Measurements from ENCODE around the gene PCDHGB1. TPM values are rescaled to one million over a fixed set of nuclear protein-coding genes. Genes with fewer than 3 reads are reported as not detected.
A peak's percentile ranks its signal among the peaks of the same experiment; 100 is the strongest.
"Not testable (repeated sequence)": the region's sequence is repeated elsewhere in the genome, so short reads cannot be mapped to it uniquely, and the experiment has no call there.

Gene PCDHGB1
- total RNA-seq, 6 donors from 2014 or later = 0.76 to 6.3 (median 1.3) TPM

GRCh38 chr5:141397756-141398551, 48.1 kb downstream of the PCDHGB1 start, which contains the start of gene PCDHGB5:
Gene PCDHGB5, plus strand, starts transcription at chr5:141397947. Its CDS starts 181 bp downstream, at chr5:141398128.
- peak within 1 kb of the TSS in 3 of 4 donors; percentile 33 to 43 (median 34) for H3K4me3 ChIP-seq
- H3K27me3 ChIP-seq, H3K36me3 ChIP-seq, H3K27ac ChIP-seq, H3K4me1 ChIP-seq: not testable (repeated sequence)
- TF ChIP-seq CTCF (IDR thresholded peaks at IDR 0.05) = peak in 5 of 6 experiments; percentile 19 to 57 (median 48)
- ATAC-seq (ENCODE audit: low FRiP score in 2 of 2) = peak; percentile 80 to 87
- DNase-seq = peak in 1 of 2 donors; percentile 47
- 6 to 13% methylated on average over 23 to 25 of the region's 43 CpGs for WGBS, 2 donors
- H3K9me3 ChIP-seq = peaks cover 41 to 83% (median 76%) of the 10 kb centered on the region in 4 donors

GRCh38 chr5:141398608-141399007, 48.7 kb downstream of the PCDHGB1 start:
- DNase-seq (no peak), ATAC-seq (ENCODE audit: low FRiP score in 2 of 2) (no peak)
- H3K36me3 ChIP-seq = no peaks in the 10 kb centered on the region
- no peaks in the 10 kb centered on the region for H3K4me1 ChIP-seq
- H3K27me3 ChIP-seq = no peaks in the 10 kb centered on the region
- H3K9me3 ChIP-seq = peaks cover 42 to 83% (median 76%) of the 10 kb centered on the region in 4 donors
- WGBS, 2 donors = 33 to 37% methylated on average over 8 to 15 of the region's 15 CpGs
- no peak overlapping the region for H3K27ac ChIP-seq
- no peak overlapping the region for H3K4me3 ChIP-seq
- TF ChIP-seq CTCF (IDR thresholded peaks at IDR 0.05) (no peak), POLR2AphosphoS5 (IDR thresholded peaks at IDR 0.05) (no peak), POLR2A (IDR thresholded peaks at IDR 0.05) (no peak), EP300 (IDR thresholded peaks at IDR 0.05) (no peak)

GRCh38 chr5:141399555-141400258, 49.8 kb downstream of the PCDHGB1 start:
- TF ChIP-seq CTCF (IDR thresholded peaks at IDR 0.05) = no peak
- TF ChIP-seq EP300 (IDR thresholded peaks at IDR 0.05) = no peak
- no peak for TF ChIP-seq POLR2A (IDR thresholded peaks at IDR 0.05)
- TF ChIP-seq POLR2AphosphoS5 (IDR thresholded peaks at IDR 0.05) = no peak
- DNase-seq (no peak), ATAC-seq (ENCODE audit: low FRiP score in 2 of 2) (no peak)
- H3K4me3 ChIP-seq = no peak overlapping the region
- H3K27ac ChIP-seq = no peak overlapping the region
- H3K27me3 ChIP-seq = no peaks in the 10 kb centered on the region
- H3K36me3 ChIP-seq = no peaks in the 10 kb centered on the region
- H3K9me3 ChIP-seq = peaks cover 41 to 84% (median 77%) of the 10 kb centered on the region in 4 donors
- WGBS, 2 donors = 30 to 41% methylated on average over 4 to 49 of the region's 61 CpGs
- H3K4me1 ChIP-seq = no peaks in the 10 kb centered on the region

Other genes starting within 250 kb of the PCDHGB1 start
- gene PCDHB3, start 249.6 kb upstream of the PCDHGB1 start, total RNA-seq = 1 to 10 TPM in 5 of 6 donors, under 1 TPM in 1; 0.39 to 4.2 (median 1.7) TPM
- 1 to 10 TPM in 5 of 6 donors, under 1 TPM in 1; 0.49 to 2.9 (median 2.4) TPM for gene PCDHB4, start 228.3 kb upstream of the PCDHGB1 start, total RNA-seq
- gene PCDHB5, start 214.9 kb upstream of the PCDHGB1 start, total RNA-seq = 10 to 100 TPM in 1 of 6 donors, 1 to 10 TPM in 5; 1.8 to 22.4 (median 2.2) TPM
- 1 to 10 TPM in 1 of 6 donors, under 1 TPM in 4, not detected in 1; 0.46 to 1.0 (median 0.77) TPM for gene PCDHB6, start 200.0 kb upstream of the PCDHGB1 start, total RNA-seq
- gene PCDHB7, start 177.5 kb upstream of the PCDHGB1 start, total RNA-seq = 1 to 10 TPM in 5 of 6 donors, under 1 TPM in 1; 0.30 to 2.9 (median 1.8) TPM
- 1 to 10 TPM in 1 of 6 donors, under 1 TPM in 3, not detected in 2; 0.83 to 2.1 (median 0.96) TPM for gene PCDHB8, start 172.3 kb upstream of the PCDHGB1 start, total RNA-seq
- gene PCDHB16, start 167.7 kb upstream of the PCDHGB1 start, total RNA-seq = 1 to 10 TPM; 1.6 to 4.9 (median 2.1) TPM
- gene PCDHB9, start 162.9 kb upstream of the PCDHGB1 start, total RNA-seq = 1 to 10 TPM in 4 of 6 donors, under 1 TPM in 2; 0.63 to 3.1 (median 1.2) TPM
- gene PCDHB10, start 157.7 kb upstream of the PCDHGB1 start, total RNA-seq = 1 to 10 TPM; 1.0 to 2.2 (median 1.6) TPM
- gene PCDHB11, start 150.5 kb upstream of the PCDHGB1 start, total RNA-seq = 1 to 10 TPM in 5 of 6 donors, under 1 TPM in 1; 0.78 to 3.4 (median 1.5) TPM
- 1 to 10 TPM in 4 of 6 donors, under 1 TPM in 2; 0.39 to 6.3 (median 1.8) TPM for gene PCDHB12, start 141.4 kb upstream of the PCDHGB1 start, total RNA-seq
- gene PCDHB13, start 136.2 kb upstream of the PCDHGB1 start, total RNA-seq = 1 to 10 TPM; 1.2 to 3.1 (median 2.1) TPM
- gene PCDHB14, start 126.8 kb upstream of the PCDHGB1 start, total RNA-seq = 1 to 10 TPM; 1.3 to 5.2 (median 2.7) TPM
- 1 to 10 TPM; 1.4 to 4.2 (median 2.6) TPM for gene PCDHB15, start 104.7 kb upstream of the PCDHGB1 start, total RNA-seq
- 1 to 10 TPM in 1 of 6 donors, under 1 TPM in 3, not detected in 2; 0.40 to 1.2 (median 0.55) TPM for gene SLC25A2, start 46.0 kb upstream of the PCDHGB1 start, total RNA-seq
- gene TAF7, start 29.3 kb upstream of the PCDHGB1 start, total RNA-seq = 10 to 100 TPM; 35.6 to 74.5 (median 39.8) TPM
- gene PCDHGA1, start 19.6 kb upstream of the PCDHGB1 start, total RNA-seq = under 1 TPM in 4 of 6 donors, not detected in 2; 0.15 to 0.51 (median 0.24) TPM
- 1 to 10 TPM; 1.6 to 4.3 (median 2.7) TPM for gene PCDHGA2, start 11.3 kb upstream of the PCDHGB1 start, total RNA-seq
- 1 to 10 TPM in 4 of 6 donors, under 1 TPM in 2; 0.80 to 2.1 (median 1.7) TPM for gene PCDHGA3, start 6.3 kb upstream of the PCDHGB1 start, total RNA-seq
- 1 to 10 TPM; 1.7 to 9.4 (median 2.8) TPM for gene PCDHGA4, start 4.9 kb downstream of the PCDHGB1 start, total RNA-seq
- 10 to 100 TPM in 1 of 6 donors, 1 to 10 TPM in 5; 1.7 to 12.6 (median 2.7) TPM for gene PCDHGB2, start 9.9 kb downstream of the PCDHGB1 start, total RNA-seq
- gene PCDHGA5, start 14.1 kb downstream of the PCDHGB1 start, total RNA-seq = 1 to 10 TPM in 5 of 6 donors, under 1 TPM in 1; 0.97 to 7.3 (median 2.0) TPM
- 1 to 10 TPM; 1.2 to 6.3 (median 2.3) TPM for gene PCDHGB3, start 20.1 kb downstream of the PCDHGB1 start, total RNA-seq
- 1 to 10 TPM; 1.7 to 7.3 (median 3.6) TPM for gene PCDHGA6, start 23.8 kb downstream of the PCDHGB1 start, total RNA-seq
- 10 to 100 TPM in 1 of 6 donors, 1 to 10 TPM in 5; 1.2 to 13.6 (median 2.7) TPM for gene PCDHGA7, start 32.6 kb downstream of the PCDHGB1 start, total RNA-seq
- gene PCDHGB4, start 37.6 kb downstream of the PCDHGB1 start, total RNA-seq = 1 to 10 TPM; 2.4 to 6.5 (median 2.9) TPM
- 1 to 10 TPM in 5 of 6 donors, under 1 TPM in 1; 0.66 to 8.4 (median 1.6) TPM for gene PCDHGA8, start 42.5 kb downstream of the PCDHGB1 start, total RNA-seq
- 10 to 100 TPM in 1 of 6 donors, 1 to 10 TPM in 5; 6.2 to 11.8 (median 8.3) TPM for gene PCDHGB5, start 47.8 kb downstream of the PCDHGB1 start, total RNA-seq
- 1 to 10 TPM; 2.4 to 8.4 (median 4.5) TPM for gene PCDHGA9, start 52.7 kb downstream of the PCDHGB1 start, total RNA-seq
- 1 to 10 TPM; 3.2 to 7.4 (median 6.3) TPM for gene PCDHGB6, start 57.9 kb downstream of the PCDHGB1 start, total RNA-seq
- gene PCDHGA10, start 62.9 kb downstream of the PCDHGB1 start, total RNA-seq = 10 to 100 TPM in 1 of 6 donors, 1 to 10 TPM in 5; 3.0 to 19.9 (median 4.3) TPM
- gene PCDHGB7, start 67.6 kb downstream of the PCDHGB1 start, total RNA-seq = 10 to 100 TPM in 4 of 6 donors, 1 to 10 TPM in 2; 7.0 to 22.5 (median 12.7) TPM
- gene PCDHGA11, start 71.0 kb downstream of the PCDHGB1 start, total RNA-seq = 10 to 100 TPM in 1 of 6 donors, 1 to 10 TPM in 5; 2.0 to 16.8 (median 2.3) TPM
- gene PCDHGA12, start 80.4 kb downstream of the PCDHGB1 start, total RNA-seq = 10 to 100 TPM in 1 of 6 donors, 1 to 10 TPM in 5; 4.3 to 19.9 (median 5.7) TPM
- 100 to 1,000 TPM in 1 of 6 donors, 10 to 100 TPM in 5; 26.4 to 116 (median 50.1) TPM for gene PCDHGC3, start 125.9 kb downstream of the PCDHGB1 start, total RNA-seq
- gene PCDHGC4, start 134.9 kb downstream of the PCDHGB1 start, total RNA-seq = 10 to 100 TPM in 1 of 6 donors, 1 to 10 TPM in 4, under 1 TPM in 1; 0.69 to 24.7 (median 1.8) TPM
- gene PCDHGC5, start 139.0 kb downstream of the PCDHGB1 start, total RNA-seq = 10 to 100 TPM in 1 of 6 donors, 1 to 10 TPM in 3, under 1 TPM in 2; 0.61 to 11.5 (median 1.4) TPM